Thyroid gland (tissue), 4 donors: ENCODE results near the gene GNB5. TPM values are rescaled to one million over a fixed set of nuclear protein-coding genes. Genes with fewer than 3 reads are reported as not detected.
"Not testable (repeated sequence)": the region's sequence is repeated elsewhere in the genome, so short reads cannot be mapped to it uniquely, and the experiment has no call there.

Experiments
- DNase-seq, 2 donors: peaks; one replicate each; pipeline ENCODE4 v3.0.0-alpha.2; 2019
- H3K27ac ChIP-seq, 3 donors: fragments of 200-600 bp; sonication (generic); 1 replicate in 2 of 3; 2 replicates in 1 of 3; pipeline ENCODE4 v1.5.1; 2016 to 2019; ENCODE audit warnings: mild to moderate bottlenecking in 1 of 3, moderate library complexity in 1 of 3
- H3K27me3 ChIP-seq: fragments of 200-600 bp; sonication (generic); one replicate; pipeline ENCODE4 v1.5.1; 2019
- H3K36me3 ChIP-seq, 2 donors: fragments of 200-600 bp; sonication (generic); one replicate each; pipeline ENCODE4 v1.5.1; 2016 to 2019
- H3K4me1 ChIP-seq, 2 donors: fragments of 200-600 bp; sonication (generic); one replicate each; pipeline ENCODE4 v1.5.1; 2017 to 2019
- H3K4me3 ChIP-seq, 3 donors: fragments of 200-600 bp; sonication (generic); replicated peaks in 1 of 3; 1 replicate in 2 of 3; 2 replicates in 1 of 3; pipeline ENCODE4 v1.5.1; 2016; ENCODE audit warnings: mild to moderate bottlenecking in 1 of 3
- H3K9me3 ChIP-seq: fragments of 200-600 bp; sonication (generic); one replicate; pipeline ENCODE4 v1.5.1; 2017
- POLR2A ChIP-seq, 2 donors: fragments of 450-650 bp; IDR thresholded peaks; one replicate each; pipeline ENCODE4 v1.6.1; 2017; ENCODE audit warnings: antibody characterized with exemption in 2 of 2, mild to moderate bottlenecking in 2 of 2, moderate library complexity in 1 of 2
- WGBS, 2 donors: methylation state at CpG; one replicate each; pipeline ENCODE4 v1.1.5; 2017; 5-methylcytosine and 5-hydroxymethylcytosine counted together
- intact Hi-C: fragments of 100-400 bp; cut with DNase I; formaldehyde crosslinking; loops from one replicate; pipeline ENCODE4 v1.15.1; 2023
- total RNA-seq, 4 donors: library from RNA; depleted of rRNA; stranded (reverse); fragments of >200 nt; gene quantifications; one replicate each; pipeline ENCODE4 v1.2.3, GENCODE V29; 2016
- TF ChIP-seq, protein P1 (sequence below), 6 experiments: fragments of 200-600 bp in 3 of 6; fragments of 450-650 bp in 3 of 6; sonication (generic) in 3 of 6; IDR thresholded peaks; one replicate each; pipeline ENCODE4 v1.5.1; 2016 to 2019; ENCODE audit warnings: antibody characterized with exemption in 6 of 6, mild to moderate bottlenecking in 2 of 6, inconsistent platforms in 1 of 6, moderate library complexity in 1 of 6

The GNB5 gene
- 10 to 100 TPM; 49.6 to 62.1 (median 54.4) TPM for total RNA-seq

DNA sequence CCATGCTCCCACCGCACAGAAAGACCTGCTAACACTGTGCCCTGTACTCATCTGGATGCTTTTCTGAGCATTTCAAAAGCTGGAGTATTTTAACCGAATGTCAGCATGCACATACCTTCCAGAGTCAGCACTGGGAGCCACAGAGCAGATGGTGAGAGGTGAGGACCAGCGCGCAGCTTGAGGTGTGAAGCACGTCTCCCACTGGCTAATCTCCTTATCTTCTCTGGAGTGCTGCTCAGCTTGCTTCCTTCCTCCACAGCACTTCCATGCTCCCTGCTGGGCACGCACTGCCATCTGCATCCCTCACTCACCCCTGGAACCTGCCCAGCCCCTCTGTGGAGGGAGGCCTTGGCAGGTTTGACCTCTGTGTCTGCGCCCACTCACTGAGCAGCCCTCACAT, at the start of gene GNB5:
TSS of gene GNB5 (minus strand) at position 186 of the 400 bp plus-strand sequence. CDS start 6,716 bp downstream, outside the sequence.
- Histone ChIP-seq H3K27me3 (no peaks in the 10 kb centered on the region), H3K4me1 (no peaks in the 10 kb centered on the region), H3K4me3 (no peak within 1 kb of the TSS), H3K27ac (no peak within 1 kb of the TSS), H3K9me3 (no peaks in the 10 kb centered on the region), H3K36me3 (peaks cover 2 to 8% of the 10 kb centered on the region in 2 donors)
- intact Hi-C loops = no loop called here
- TF ChIP-seq, protein P1, sequence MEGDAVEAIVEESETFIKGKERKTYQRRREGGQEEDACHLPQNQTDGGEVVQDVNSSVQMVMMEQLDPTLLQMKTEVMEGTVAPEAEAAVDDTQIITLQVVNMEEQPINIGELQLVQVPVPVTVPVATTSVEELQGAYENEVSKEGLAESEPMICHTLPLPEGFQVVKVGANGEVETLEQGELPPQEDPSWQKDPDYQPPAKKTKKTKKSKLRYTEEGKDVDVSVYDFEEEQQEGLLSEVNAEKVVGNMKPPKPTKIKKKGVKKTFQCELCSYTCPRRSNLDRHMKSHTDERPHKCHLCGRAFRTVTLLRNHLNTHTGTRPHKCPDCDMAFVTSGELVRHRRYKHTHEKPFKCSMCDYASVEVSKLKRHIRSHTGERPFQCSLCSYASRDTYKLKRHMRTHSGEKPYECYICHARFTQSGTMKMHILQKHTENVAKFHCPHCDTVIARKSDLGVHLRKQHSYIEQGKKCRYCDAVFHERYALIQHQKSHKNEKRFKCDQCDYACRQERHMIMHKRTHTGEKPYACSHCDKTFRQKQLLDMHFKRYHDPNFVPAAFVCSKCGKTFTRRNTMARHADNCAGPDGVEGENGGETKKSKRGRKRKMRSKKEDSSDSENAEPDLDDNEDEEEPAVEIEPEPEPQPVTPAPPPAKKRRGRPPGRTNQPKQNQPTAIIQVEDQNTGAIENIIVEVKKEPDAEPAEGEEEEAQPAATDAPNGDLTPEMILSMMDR (IDR thresholded peaks at IDR 0.05) = no peak
- TF ChIP-seq POLR2A (IDR thresholded peaks at IDR 0.05) = no peak
- DNase-seq = no peak
- 80 to 87% methylated on average over 7 of the region's 7 CpGs for WGBS, 2 donors

DNA sequence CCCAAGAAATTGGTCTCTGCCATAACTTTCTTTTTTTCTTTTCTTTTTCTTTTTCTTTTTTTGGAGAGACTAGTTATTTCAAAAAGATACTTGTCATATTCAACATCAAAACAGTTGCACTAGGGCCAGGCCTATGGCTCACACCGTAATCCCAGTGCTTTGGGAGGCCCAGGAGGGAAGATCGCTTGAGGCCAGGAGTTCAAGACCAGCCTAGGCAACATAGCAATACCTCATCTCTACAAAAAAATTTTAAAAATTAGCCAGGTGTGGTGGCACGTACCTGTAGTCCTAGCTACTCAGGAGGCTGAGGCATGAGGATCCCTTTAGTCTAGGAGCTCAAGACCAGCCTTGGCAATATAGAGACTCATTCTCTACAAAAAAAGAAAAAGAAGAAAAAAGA, 49.0 kb upstream of the GNB5 start:
- Histone ChIP-seq H3K4me1 (no peaks in the 10 kb centered on the region), H3K4me3 (no peak overlapping the region), H3K27me3 (no peaks in the 10 kb centered on the region), H3K36me3 (peaks cover 39 to 58% of the 10 kb centered on the region in 2 donors), H3K27ac (no peak overlapping the region), H3K9me3 (no peaks in the 10 kb centered on the region)
- no peak for DNase-seq
- WGBS, 2 donors = 96 to 97% methylated on average over 3 of the region's 3 CpGs
- intact Hi-C loops = no loop called here
- TF ChIP-seq POLR2A (IDR thresholded peaks at IDR 0.05) = no peak
- TF ChIP-seq, protein P1 (IDR thresholded peaks at IDR 0.05) = no peak

DNA sequence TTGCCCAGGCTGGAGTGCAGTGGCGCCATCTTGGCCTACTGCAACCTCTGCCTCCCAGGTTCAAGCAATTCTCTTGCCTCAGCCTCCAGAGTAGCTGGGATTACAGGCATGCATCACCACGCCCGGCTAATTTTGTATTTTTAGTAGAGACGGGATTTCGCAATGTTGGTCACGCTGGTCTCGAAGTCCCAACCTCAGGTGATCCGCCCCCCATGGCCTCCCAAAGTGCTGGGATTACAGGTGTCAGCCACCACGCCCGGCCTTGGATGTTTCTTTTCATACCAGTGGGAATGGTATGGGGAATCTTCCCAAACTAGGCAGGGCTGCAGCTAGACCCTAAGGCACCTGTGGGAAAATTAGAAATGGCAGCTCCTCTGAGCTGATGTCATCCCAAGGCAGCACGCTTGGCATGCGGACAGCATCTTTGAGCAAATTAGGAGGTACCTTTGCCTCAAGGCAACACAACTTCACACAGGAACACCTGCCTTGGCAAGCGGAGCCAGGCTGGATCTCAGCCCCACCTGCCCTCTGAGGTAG, 47.9 kb upstream of the GNB5 start:
- peaks cover 37 to 56% of the 10 kb centered on the region in 2 donors for H3K36me3 ChIP-seq
- H3K4me3 ChIP-seq, H3K4me1 ChIP-seq, H3K9me3 ChIP-seq, DNase-seq, H3K27me3 ChIP-seq, H3K27ac ChIP-seq, intact Hi-C loops: not testable (repeated sequence)
- 97 to 98% methylated on average over 13 of the region's 13 CpGs for WGBS, 2 donors

- 96 to 97% methylated on average over 3 of the region's 3 CpGs for WGBS, 2 donors
- Histone ChIP-seq H3K4me1 (no peaks in the 10 kb centered on the region), H3K9me3 (no peaks in the 10 kb centered on the region), H3K4me3 (no peak overlapping the region), H3K36me3 (peaks cover 28 to 52% of the 10 kb centered on the region in 2 donors), H3K27ac (no peak overlapping the region), H3K27me3 (no peaks in the 10 kb centered on the region)
- intact Hi-C loops = no loop called here
- TF ChIP-seq, protein P1 (IDR thresholded peaks at IDR 0.05) = no peak
- no peak for TF ChIP-seq POLR2A (IDR thresholded peaks at IDR 0.05)
- no peak for DNase-seq
Observed at GRCh38 chr15:52238149-52238548, 47.0 kb upstream of the GNB5 start.

- 85 to 87% methylated on average over 7 to 8 of the region's 8 CpGs for WGBS, 2 donors
- no peak for DNase-seq
- Histone ChIP-seq H3K27me3 (no peaks in the 10 kb centered on the region), H3K36me3 (peaks cover 26 to 46% of the 10 kb centered on the region in 2 donors), H3K9me3 (no peaks in the 10 kb centered on the region), H3K4me3 (no peak overlapping the region), H3K4me1 (no peaks in the 10 kb centered on the region), H3K27ac (no peak overlapping the region)
- TF ChIP-seq, protein P1 (IDR thresholded peaks at IDR 0.05) = no peak
- no peak for TF ChIP-seq POLR2A (IDR thresholded peaks at IDR 0.05)
- intact Hi-C loops = no loop called here
Observed at GRCh38 chr15:52236013-52236412, 44.8 kb upstream of the GNB5 start.
